SK-N-SH treated with all-trans-retinoic acid at 6 μM for 48 hours (cell line): ENCODE results near the gene POP4.

ENCODE experiments used
- ATAC-seq: fragments of 200-7000 bp; cut with Tn5 transposase; 3 replicates; pipeline ENCODE4 v1.9.1; 2020; ENCODE audit warnings: mild to moderate bottlenecking, moderate library complexity
- ARNTL ChIP-seq: fragments of 450-650 bp; formaldehyde crosslinking; IDR thresholded peaks from 2 replicates; pipeline ENCODE4 v1.5.0; 2020; ENCODE audit warnings: low read depth, mild to moderate bottlenecking, moderate library complexity, borderline replicate concordance
- BACH2 ChIP-seq: fragments of 250-450 bp; sonication (Bioruptor Pico); IDR thresholded peaks from 2 replicates; pipeline ENCODE4 v1.9.0; 2021; ENCODE audit warnings: mild to moderate bottlenecking, borderline replicate concordance
- CSDC2 ChIP-seq: fragments of 250-450 bp; sonication (Bioruptor Pico); IDR thresholded peaks from 2 replicates; pipeline ENCODE4 v1.5.0; 2020; ENCODE audit warnings: mild to moderate bottlenecking, moderate library complexity
- CSRNP3 ChIP-seq: fragments of 250-450 bp; sonication (Bioruptor Pico); IDR thresholded peaks from 2 replicates; pipeline ENCODE4 v1.5.1; 2021; ENCODE audit warnings: mild to moderate bottlenecking, moderate library complexity
- GLIS3 ChIP-seq: fragments of 250-450 bp; sonication (Bioruptor Pico); IDR thresholded peaks from 2 replicates; pipeline ENCODE4 v1.5.0; 2020; ENCODE audit warnings: mild to moderate bottlenecking, moderate library complexity
- OSR1 ChIP-seq: fragments of 250-450 bp; sonication (Bioruptor Pico); IDR thresholded peaks from 2 replicates; pipeline ENCODE4 v1.8.0; 2022; ENCODE audit warnings: moderate library complexity, mild to moderate bottlenecking, inconsistent platforms
- PPARA ChIP-seq: fragments of 250-450 bp; sonication (Bioruptor Pico); IDR thresholded peaks from 2 replicates; pipeline ENCODE4 v1.5.0; 2020; ENCODE audit warnings: mild to moderate bottlenecking, borderline replicate concordance
- RARB ChIP-seq: fragments of 250-450 bp; sonication (Bioruptor Pico); IDR thresholded peaks from 2 replicates; pipeline ENCODE4 v1.8.0; 2021; ENCODE audit warnings: mild to moderate bottlenecking, moderate library complexity
- SNAI2 ChIP-seq: fragments of 250-450 bp; sonication (Bioruptor Pico); IDR thresholded peaks from 2 replicates; pipeline ENCODE4 v1.5.0; 2020; ENCODE audit warnings: mild to moderate bottlenecking, moderate library complexity
- TCF4 ChIP-seq: fragments of 250-450 bp; sonication (Bioruptor Pico); IDR thresholded peaks from 2 replicates; pipeline ENCODE4 v1.8.0; 2021; ENCODE audit warnings: mild to moderate bottlenecking, moderate library complexity, borderline replicate concordance
- TOX ChIP-seq: fragments of 250-450 bp; sonication (Bioruptor Pico); IDR thresholded peaks from 2 replicates; pipeline ENCODE4 v1.8.0; 2021; ENCODE audit warnings: mild to moderate bottlenecking, moderate library complexity, borderline replicate concordance
- TSHZ2 ChIP-seq: fragments of 250-450 bp; sonication (Bioruptor Pico); IDR thresholded peaks from 2 replicates; pipeline ENCODE4 v1.5.0; 2020; ENCODE audit warnings: mild to moderate bottlenecking, moderate library complexity
- ZC3H10 ChIP-seq: fragments of 250-450 bp; sonication (Bioruptor Pico); IDR thresholded peaks from 2 replicates; pipeline ENCODE4 v1.5.1; 2021; ENCODE audit warnings: mild to moderate bottlenecking, moderate library complexity
- ZFP3 ChIP-seq: fragments of 250-450 bp; sonication (Bioruptor Pico); IDR thresholded peaks from 2 replicates; pipeline ENCODE4 v1.5.0; 2020; ENCODE audit warnings: mild to moderate bottlenecking, moderate library complexity
- ZNF565 ChIP-seq: fragments of 450-650 bp; formaldehyde crosslinking; conservative IDR thresholded peaks from 2 replicates; pipeline ENCODE4 v1.5.0; 2020; ENCODE audit warnings: low read depth, mild to moderate bottlenecking, moderate library complexity
- ZNF8 ChIP-seq: fragments of 450-650 bp; formaldehyde crosslinking; IDR thresholded peaks from 2 replicates; pipeline ENCODE4 v1.5.0; 2020; ENCODE audit warnings: mild to moderate bottlenecking, moderate library complexity
- TF ChIP-seq, protein P1 (sequence below): fragments of 250-450 bp; sonication (Bioruptor Pico); IDR thresholded peaks from 2 replicates; pipeline ENCODE4 v1.5.1; 2020; ENCODE audit warnings: low read depth, mild to moderate bottlenecking, moderate library complexity
- TF ChIP-seq, protein P2 (sequence below): fragments of 250-450 bp; sonication (Bioruptor Pico); IDR thresholded peaks from 2 replicates; pipeline ENCODE4 v1.8.0; 2020; ENCODE audit warnings: mild to moderate bottlenecking, moderate library complexity, borderline replicate concordance

POP4 gene

GRCh38 chr19:29583196-29583999 lies 22.7 kb upstream of the POP4 start:
- ATAC-seq, result 0 out of 3 replicates have a peak, but pooled peaks have one; percentile 33
- no peak for TF ChIP-seq SNAI2 (CRISPR knock-in tag)
- TF ChIP-seq CSRNP3 (CRISPR knock-in tag), result no peak
- no peak for TF ChIP-seq TSHZ2 (CRISPR knock-in tag)
- no peak for TF ChIP-seq ZC3H10 (CRISPR knock-in tag)
- no peak for TF ChIP-seq PPARA
- TF ChIP-seq, protein P1, sequence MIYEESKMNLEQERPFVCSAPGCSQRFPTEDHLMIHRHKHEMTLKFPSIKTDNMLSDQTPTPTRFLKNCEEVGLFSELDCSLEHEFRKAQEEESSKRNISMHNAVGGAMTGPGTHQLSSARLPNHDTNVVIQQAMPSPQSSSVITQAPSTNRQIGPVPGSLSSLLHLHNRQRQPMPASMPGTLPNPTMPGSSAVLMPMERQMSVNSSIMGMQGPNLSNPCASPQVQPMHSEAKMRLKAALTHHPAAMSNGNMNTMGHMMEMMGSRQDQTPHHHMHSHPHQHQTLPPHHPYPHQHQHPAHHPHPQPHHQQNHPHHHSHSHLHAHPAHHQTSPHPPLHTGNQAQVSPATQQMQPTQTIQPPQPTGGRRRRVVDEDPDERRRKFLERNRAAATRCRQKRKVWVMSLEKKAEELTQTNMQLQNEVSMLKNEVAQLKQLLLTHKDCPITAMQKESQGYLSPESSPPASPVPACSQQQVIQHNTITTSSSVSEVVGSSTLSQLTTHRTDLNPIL (CRISPR knock-in tag), result no peak

- no peak for ATAC-seq
Observed at GRCh38 chr19:29586401-29586800, 19.7 kb upstream of the POP4 start.

GRCh38 chr19:29587059-29587458 lies 19.0 kb upstream of the POP4 start:
- TF ChIP-seq ZNF565 (CRISPR knock-in tag) (no peak), CSDC2 (CRISPR knock-in tag) (no peak), TOX (no peak), ZFP3 (CRISPR knock-in tag) (no peak), TSHZ2 (CRISPR knock-in tag) (no peak), OSR1 (CRISPR knock-in tag) (no peak), TCF4 (CRISPR knock-in tag) (no peak), BACH2 (CRISPR knock-in tag) (no peak), ZNF8 (CRISPR knock-in tag) (no peak), RARB (no peak), GLIS3 (CRISPR knock-in tag) (no peak), SNAI2 (CRISPR knock-in tag) (no peak), ARNTL (no peak)
- TF ChIP-seq, protein P2, sequence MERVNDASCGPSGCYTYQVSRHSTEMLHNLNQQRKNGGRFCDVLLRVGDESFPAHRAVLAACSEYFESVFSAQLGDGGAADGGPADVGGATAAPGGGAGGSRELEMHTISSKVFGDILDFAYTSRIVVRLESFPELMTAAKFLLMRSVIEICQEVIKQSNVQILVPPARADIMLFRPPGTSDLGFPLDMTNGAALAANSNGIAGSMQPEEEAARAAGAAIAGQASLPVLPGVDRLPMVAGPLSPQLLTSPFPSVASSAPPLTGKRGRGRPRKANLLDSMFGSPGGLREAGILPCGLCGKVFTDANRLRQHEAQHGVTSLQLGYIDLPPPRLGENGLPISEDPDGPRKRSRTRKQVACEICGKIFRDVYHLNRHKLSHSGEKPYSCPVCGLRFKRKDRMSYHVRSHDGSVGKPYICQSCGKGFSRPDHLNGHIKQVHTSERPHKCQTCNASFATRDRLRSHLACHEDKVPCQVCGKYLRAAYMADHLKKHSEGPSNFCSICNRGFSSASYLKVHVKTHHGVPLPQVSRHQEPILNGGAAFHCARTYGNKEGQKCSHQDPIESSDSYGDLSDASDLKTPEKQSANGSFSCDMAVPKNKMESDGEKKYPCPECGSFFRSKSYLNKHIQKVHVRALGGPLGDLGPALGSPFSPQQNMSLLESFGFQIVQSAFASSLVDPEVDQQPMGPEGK (CRISPR knock-in tag), result no peak
- TF ChIP-seq, protein P1 (CRISPR knock-in tag), result no peak
- TF ChIP-seq, all 23 proteins: peak for 0
- no peak for ATAC-seq

More at GRCh38 chr19:29586401-29586800, 19.7 kb upstream of the POP4 start:
- no peak for TF ChIP-seq PPARA
- TF ChIP-seq OSR1 (CRISPR knock-in tag), result no peak
- no peak for TF ChIP-seq ZC3H10 (CRISPR knock-in tag)
- TF ChIP-seq TOX, result no peak
- no peak for TF ChIP-seq ARNTL
- no peak for TF ChIP-seq CSRNP3 (CRISPR knock-in tag)
- TF ChIP-seq, all 23 proteins: peak for 0
